ENCODE results near the gene ETFB. TPM values are rescaled to one million over a fixed set of nuclear protein-coding genes. Genes with fewer than 3 reads are reported as not detected.

Gene ETFB
- polyA plus RNA-seq, 1 experiment = 80.8 TPM

DNA sequence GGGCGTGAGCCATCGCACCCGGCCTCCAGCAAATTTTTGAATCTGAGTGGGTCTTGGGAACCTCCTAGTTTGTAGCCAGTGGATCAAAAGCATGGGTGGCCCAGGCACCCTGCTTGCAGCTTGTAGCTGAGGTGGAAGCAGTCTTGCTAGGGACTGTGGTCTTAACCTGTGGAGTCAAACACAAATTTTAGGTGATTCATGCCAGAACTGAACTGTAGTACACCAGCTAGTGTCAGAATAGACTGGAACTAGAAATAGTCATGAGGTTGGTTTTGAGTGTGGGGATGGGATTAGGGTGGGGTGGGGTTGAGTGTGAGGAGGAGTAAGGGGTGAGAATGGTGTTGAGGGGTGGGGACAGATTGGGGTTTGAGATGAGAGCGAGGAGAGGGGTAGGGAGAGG, 15.8 kb upstream of the ETFB start:
- POLR2A ChIA-PET = no interaction called here
- H3K4me3 ChIP-seq (ENCODE audit: low read depth, low read length) = no peak overlapping the region

DNA sequence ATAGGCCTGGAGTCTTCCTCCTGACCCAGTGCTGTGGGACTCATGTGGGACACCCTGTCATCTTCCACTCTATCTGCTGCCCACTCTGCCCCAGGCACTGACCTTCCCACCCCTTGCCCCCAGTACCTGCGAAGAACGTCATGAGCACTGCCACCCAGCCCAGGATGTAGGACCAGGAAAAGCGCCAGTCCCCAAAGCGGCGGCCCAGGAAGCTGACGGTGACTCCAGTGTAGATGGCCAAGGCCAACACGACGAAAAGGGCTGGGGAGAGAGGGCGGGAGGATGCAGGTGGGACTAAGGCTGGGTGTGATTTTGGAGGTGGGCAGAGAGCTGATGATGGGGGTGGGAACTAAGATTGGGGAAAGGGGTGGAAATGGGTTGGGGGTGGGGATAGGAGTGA, 14.2 kb upstream of the ETFB start:
- H3K27me3 ChIP-seq (ENCODE audit: control insufficient read depth, insufficient read depth, low read length) = no peaks in the 10 kb centered on the region
- H3K9me3 ChIP-seq (ENCODE audit: control insufficient read depth, insufficient read depth, low read length) = no peaks in the 10 kb centered on the region; the same call in 1 of the 2 replicates
- no peak for DNase-seq (ENCODE audit: low read depth, low spot score)
- POLR2A ChIA-PET = no interaction called here
- CTCF ChIA-PET = no interaction called here
- TF ChIP-seq, protein P1, sequence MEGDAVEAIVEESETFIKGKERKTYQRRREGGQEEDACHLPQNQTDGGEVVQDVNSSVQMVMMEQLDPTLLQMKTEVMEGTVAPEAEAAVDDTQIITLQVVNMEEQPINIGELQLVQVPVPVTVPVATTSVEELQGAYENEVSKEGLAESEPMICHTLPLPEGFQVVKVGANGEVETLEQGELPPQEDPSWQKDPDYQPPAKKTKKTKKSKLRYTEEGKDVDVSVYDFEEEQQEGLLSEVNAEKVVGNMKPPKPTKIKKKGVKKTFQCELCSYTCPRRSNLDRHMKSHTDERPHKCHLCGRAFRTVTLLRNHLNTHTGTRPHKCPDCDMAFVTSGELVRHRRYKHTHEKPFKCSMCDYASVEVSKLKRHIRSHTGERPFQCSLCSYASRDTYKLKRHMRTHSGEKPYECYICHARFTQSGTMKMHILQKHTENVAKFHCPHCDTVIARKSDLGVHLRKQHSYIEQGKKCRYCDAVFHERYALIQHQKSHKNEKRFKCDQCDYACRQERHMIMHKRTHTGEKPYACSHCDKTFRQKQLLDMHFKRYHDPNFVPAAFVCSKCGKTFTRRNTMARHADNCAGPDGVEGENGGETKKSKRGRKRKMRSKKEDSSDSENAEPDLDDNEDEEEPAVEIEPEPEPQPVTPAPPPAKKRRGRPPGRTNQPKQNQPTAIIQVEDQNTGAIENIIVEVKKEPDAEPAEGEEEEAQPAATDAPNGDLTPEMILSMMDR (IDR thresholded peaks at IDR 0.05; ENCODE audit: low read depth, low read length) = no peak
- no peak overlapping the region for H3K4me3 ChIP-seq (ENCODE audit: low read depth, low read length)
- H3K27ac ChIP-seq (ENCODE audit: low read depth, low read length) = no peak overlapping the region

More for the DNA sequence above, 15.8 kb upstream of the ETFB start:
- Histone ChIP-seq H3K27me3 (ENCODE audit: control insufficient read depth, insufficient read depth, low read length) (no peaks in the 10 kb centered on the region), H3K27ac (ENCODE audit: low read depth, low read length) (no peak overlapping the region), H3K9me3 (ENCODE audit: control insufficient read depth, insufficient read depth, low read length) (no peaks in the 10 kb centered on the region; the same call in 1 of the 2 replicates)
- TF ChIP-seq, protein P1 (IDR thresholded peaks at IDR 0.05; ENCODE audit: low read depth, low read length) = no peak
- DNase-seq (ENCODE audit: low read depth, low spot score) = no peak
- CTCF ChIA-PET = interaction anchor here (1.4 kb wide), 1 partner anchor 39 kb away, joined by 3 read pairs; no protein-coding TSS in a partner anchor

DNA sequence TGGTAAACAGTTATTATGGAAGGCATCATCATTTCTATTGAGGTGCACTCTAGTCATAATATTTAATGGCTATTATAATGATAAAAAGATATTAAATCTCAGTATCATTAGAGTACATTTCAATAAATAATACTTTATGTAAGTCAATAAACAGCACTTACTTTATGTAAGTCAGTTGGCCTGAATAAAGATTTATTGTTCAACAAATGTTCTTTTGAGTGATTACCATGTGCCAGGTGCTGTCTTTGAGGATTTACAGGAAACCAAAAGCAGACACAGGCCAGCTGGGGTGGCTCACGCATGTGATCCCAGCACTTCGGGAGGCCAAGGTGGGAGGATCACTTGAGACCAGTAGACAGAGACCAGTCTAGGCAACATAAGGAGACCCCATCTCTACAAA, 11.2 kb upstream of the ETFB start:
- CTCF ChIA-PET = no interaction called here
- Histone ChIP-seq H3K4me3 (ENCODE audit: low read depth, low read length) (no peak overlapping the region), H3K9me3 (ENCODE audit: control insufficient read depth, insufficient read depth, low read length) (no peaks in the 10 kb centered on the region; the same call in 1 of the 2 replicates), H3K27me3 (ENCODE audit: control insufficient read depth, insufficient read depth, low read length) (peaks cover 3% of the 10 kb centered on the region), H3K27ac (ENCODE audit: low read depth, low read length) (no peak overlapping the region)
- no peak for DNase-seq (ENCODE audit: low read depth, low spot score)
- TF ChIP-seq, protein P1 (IDR thresholded peaks at IDR 0.05; ENCODE audit: low read depth, low read length) = no peak
- POLR2A ChIA-PET = no interaction called here

DNA sequence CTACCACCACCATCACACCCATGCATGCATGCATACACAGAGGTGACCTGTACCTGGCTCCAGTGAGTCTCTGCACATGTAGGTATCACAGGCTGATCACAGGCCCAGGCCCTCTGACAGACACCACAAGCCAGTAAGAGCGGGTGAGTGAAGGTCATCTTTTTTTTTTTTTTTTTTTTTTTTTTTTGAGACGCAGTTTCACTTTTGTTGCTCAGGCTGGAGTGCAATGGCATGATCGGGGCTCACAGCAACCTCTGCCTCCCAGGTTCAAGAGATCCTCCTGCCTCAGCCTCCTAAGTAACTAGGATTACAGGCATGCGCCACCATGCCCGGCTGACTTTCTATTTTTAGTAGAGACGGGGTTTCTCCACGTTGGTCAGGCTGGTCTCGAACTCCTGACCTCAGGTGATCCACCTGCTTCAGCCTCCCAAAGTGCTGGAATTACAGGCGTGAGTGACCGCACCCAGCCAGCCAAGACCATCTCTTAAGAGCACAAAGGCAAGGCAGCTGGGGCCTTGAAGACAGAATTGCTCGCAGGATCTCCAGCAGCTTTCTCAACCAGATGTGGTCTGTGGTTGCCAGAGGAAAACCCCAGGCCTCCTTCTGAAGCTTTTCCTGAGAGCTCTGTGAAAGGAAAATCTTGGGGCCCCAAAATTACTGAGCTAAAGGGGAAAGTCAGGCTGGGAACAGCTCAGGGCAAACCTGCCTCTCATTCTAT, 9.5 kb upstream of the ETFB start:
- ChIA-PET POLR2A (no interaction called here), CTCF (no interaction called here)
- H3K27me3 ChIP-seq (ENCODE audit: control insufficient read depth, insufficient read depth, low read length) = peaks cover 6% of the 10 kb centered on the region
- H3K9me3 ChIP-seq (ENCODE audit: control insufficient read depth, insufficient read depth, low read length) = no peaks in the 10 kb centered on the region
- TF ChIP-seq, protein P1 (IDR thresholded peaks at IDR 0.05; ENCODE audit: low read depth, low read length) = no peak
- H3K27ac ChIP-seq (ENCODE audit: low read depth, low read length) = no peak overlapping the region
- no peak for DNase-seq (ENCODE audit: low read depth, low spot score)
- H3K4me3 ChIP-seq (ENCODE audit: low read depth, low read length) = no peak overlapping the region

DNA sequence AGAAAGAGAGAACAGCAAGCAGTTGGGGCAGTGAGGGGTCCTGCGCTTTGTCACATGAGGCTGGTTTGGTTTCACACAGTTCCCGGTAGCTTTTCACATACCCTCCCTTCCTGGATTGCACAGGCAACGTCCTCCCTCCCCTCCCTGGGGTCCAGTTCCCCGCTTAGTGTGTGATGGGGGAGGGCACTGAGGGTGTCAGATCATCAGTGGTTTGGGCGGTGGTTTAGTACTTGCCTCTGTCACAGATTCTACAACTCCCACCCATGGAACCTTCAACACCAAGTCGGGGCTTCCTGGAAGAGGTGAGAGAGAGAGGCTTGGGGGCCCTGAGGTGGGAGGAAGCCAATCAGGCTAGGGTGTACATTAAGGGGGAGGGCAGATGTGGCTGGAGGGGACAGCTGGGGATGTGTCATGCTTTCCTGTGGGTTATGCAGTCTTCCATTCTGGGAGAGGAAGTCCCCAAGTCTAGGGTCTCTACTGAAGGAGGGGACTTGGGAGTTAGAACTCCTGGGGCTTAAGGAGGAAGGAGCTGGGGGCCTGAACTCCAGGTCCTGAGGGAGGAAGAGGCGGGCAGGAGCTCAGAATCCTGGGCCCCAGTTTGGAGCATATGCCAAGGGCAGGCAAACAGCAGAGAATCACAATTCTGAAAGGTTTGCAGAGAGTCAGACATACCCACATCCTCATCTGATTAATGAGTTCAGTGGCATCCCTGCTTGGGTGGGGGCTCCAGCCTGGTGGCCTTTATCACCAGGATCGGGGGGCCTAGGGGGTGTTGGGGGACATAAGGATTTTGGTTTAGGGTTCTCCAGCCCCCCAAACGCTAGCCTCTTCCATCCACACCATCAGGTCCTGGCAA, 6.7 kb upstream of the ETFB start, which contains the start of gene NKG7:
NKG7 (minus strand) TSS at position 6 of the 856 bp plus-strand sequence. CDS start 119 bp downstream, outside the sequence.
- DNase-seq (ENCODE audit: low read depth, low spot score) = no peak
- H3K27me3 ChIP-seq (ENCODE audit: control insufficient read depth, insufficient read depth, low read length) = peaks cover 6% of the 10 kb centered on the region
- ChIA-PET CTCF (no interaction called here), POLR2A (no interaction called here)
- no peaks in the 10 kb centered on the region for H3K9me3 ChIP-seq (ENCODE audit: control insufficient read depth, insufficient read depth, low read length)
- H3K4me3 ChIP-seq (ENCODE audit: low read depth, low read length) = no peak within 1 kb of the TSS
- TF ChIP-seq, protein P1 (IDR thresholded peaks at IDR 0.05; ENCODE audit: low read depth, low read length) = no peak
- no peak within 1 kb of the TSS for H3K27ac ChIP-seq (ENCODE audit: low read depth, low read length)
